ENCODE results near the gene TXNL4B.
A peak's percentile ranks its signal among the peaks of the same experiment; 100 is the strongest.
"Not testable (repeated sequence)": the region's sequence is repeated elsewhere in the genome, so short reads cannot be mapped to it uniquely, and the experiment has no call there.

Gene TXNL4B

GRCh38 chr16:72108353-72109102 is 15.1 kb upstream of the TXNL4B start:
- TF ChIP-seq POLR2A (IDR thresholded peaks at IDR 0.05; ENCODE audit: low read length), result no peak
- no peak for TF ChIP-seq GATA1 (IDR thresholded peaks at IDR 0.05; ENCODE audit: low read depth, low read length)

GRCh38 chr16:72107371-72107770 is 14.0 kb upstream of the TXNL4B start:
- DNase-seq, result no peak
- no peak for TF ChIP-seq POLR2A (IDR thresholded peaks at IDR 0.05; ENCODE audit: low read length)

More at GRCh38 chr16:72108353-72109102, 15.1 kb upstream of the TXNL4B start:
- no peak for DNase-seq

GRCh38 chr16:72105978-72106377 is 12.6 kb upstream of the TXNL4B start:
- no peak for DNase-seq
- TF ChIP-seq GATA1 (IDR thresholded peaks at IDR 0.05; ENCODE audit: low read depth, low read length) (no peak), POLR2A (IDR thresholded peaks at IDR 0.05; ENCODE audit: low read length) (no peak)

DNA sequence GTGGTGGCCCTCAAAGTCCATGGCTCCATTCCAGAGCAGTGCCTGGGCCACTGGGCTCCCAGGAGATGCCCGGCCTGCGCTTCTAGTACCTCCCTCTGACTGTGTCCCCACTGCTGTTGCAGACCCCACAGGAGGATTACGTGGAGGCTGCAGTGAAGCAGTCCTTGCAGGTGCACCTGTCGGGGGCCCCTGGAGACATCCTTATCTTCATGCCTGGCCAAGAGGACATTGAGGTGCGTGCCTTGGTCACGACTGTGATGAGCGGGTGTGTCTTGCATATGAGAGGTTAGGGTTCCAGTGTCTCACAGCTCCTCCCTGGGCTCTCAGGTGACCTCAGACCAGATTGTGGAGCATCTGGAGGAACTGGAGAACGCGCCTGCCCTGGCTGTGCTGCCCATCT is 11.5 kb upstream of the TXNL4B start:
- DNase-seq, result no peak
- TF ChIP-seq GATA1 (IDR thresholded peaks at IDR 0.05; ENCODE audit: low read depth, low read length) (no peak), POLR2A (IDR thresholded peaks at IDR 0.05; ENCODE audit: low read length) (no peak)

GRCh38 chr16:72101195-72101594 is 7.8 kb upstream of the TXNL4B start:
- TF ChIP-seq GATA1 (IDR thresholded peaks at IDR 0.05; ENCODE audit: low read depth, low read length) (no peak), POLR2A (IDR thresholded peaks at IDR 0.05; ENCODE audit: low read length) (no peak)
- DNase-seq, result no peak

DNA sequence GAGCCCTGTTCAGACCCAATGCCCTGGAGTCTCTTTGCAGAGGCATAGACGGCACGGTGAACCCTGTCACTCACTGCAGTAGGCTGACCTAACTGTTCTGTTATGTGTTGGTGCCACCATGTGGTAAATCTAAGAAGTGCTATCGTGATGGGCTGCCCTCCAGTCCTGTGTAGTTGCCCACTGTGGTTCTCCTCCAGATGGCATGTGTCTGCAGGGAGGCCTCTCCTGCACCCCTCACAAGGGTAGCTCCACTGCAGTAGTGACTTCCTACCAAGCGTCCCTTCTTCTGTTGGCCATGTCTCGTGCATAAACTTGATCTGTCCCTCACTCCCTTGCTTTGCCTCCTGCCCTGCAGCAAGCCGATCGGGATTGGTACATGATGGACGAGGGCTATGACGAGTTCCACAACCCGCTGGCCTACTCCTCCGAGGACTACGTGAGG is 6.0 kb upstream of the TXNL4B start:
- TF ChIP-seq POLR2A (IDR thresholded peaks at IDR 0.05; ENCODE audit: low read length) (no peak), GATA1 (IDR thresholded peaks at IDR 0.05; ENCODE audit: low read depth, low read length) (no peak)
- DNase-seq, result peak; percentile 72 to 83

DNA sequence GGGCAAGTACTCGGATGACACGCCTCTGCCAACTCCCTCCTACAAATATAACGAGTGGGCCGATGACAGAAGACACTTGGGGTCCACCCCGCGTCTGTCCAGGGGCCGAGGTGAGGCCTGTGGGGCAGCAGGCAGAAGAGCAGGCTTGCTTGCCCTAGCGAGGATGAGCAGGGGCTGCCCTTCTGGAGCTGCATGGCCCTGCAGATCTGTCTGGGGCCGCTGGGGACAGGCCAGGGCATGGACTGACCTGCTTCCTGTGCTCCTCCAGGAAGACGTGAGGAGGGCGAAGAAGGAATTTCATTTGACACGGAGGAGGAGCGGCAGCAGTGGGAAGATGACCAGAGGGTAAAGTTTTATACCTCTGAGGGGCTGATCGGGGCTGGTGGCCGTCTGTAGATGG is 5.5 kb upstream of the TXNL4B start:
- no peak for TF ChIP-seq GATA1 (IDR thresholded peaks at IDR 0.05; ENCODE audit: low read depth, low read length)
- TF ChIP-seq POLR2A (IDR thresholded peaks at IDR 0.05; ENCODE audit: low read length), result no peak

DNA sequence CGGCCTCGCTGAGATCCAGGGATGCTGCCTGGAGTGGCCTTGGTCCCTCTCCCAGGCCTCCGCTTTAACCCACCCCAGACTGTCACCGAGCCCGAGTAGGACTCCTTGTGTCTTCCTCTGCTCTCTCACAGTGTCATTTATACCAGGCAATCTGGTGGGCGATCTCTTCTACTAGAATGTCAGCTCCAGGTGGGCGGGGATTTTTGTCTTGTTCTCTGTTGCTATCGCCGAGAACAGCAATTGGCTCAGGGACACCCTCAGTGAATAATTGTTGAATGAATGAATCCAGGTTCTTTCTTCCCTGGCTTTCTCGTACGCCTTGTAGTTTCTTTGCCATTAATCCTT is 818 bp upstream of the TXNL4B start:
- peak; percentile 70 to 81 for DNase-seq
- TF ChIP-seq GATA1 (IDR thresholded peaks at IDR 0.05; ENCODE audit: low read depth, low read length) (no peak), POLR2A (IDR thresholded peaks at IDR 0.05; ENCODE audit: low read length) (no peak)

More for the DNA sequence above, 5.5 kb upstream of the TXNL4B start:
- no peak for DNase-seq

GRCh38 chr16:72092832-72093447 is 480 bp downstream of the TXNL4B start:
- TF ChIP-seq POLR2A (IDR thresholded peaks at IDR 0.05; ENCODE audit: low read length) (no peak), GATA1 (IDR thresholded peaks at IDR 0.05; ENCODE audit: low read depth, low read length) (no peak)
- peak; percentile 58 to 59 for DNase-seq

GRCh38 chr16:72091217-72091616 is 2.2 kb downstream of the TXNL4B start:
- no peak for DNase-seq
- TF ChIP-seq POLR2A (IDR thresholded peaks at IDR 0.05; ENCODE audit: low read length) (no peak), GATA1 (IDR thresholded peaks at IDR 0.05; ENCODE audit: low read depth, low read length) (no peak)

GRCh38 chr16:72085002-72085401 is 8.4 kb downstream of the TXNL4B start:
- no peak for TF ChIP-seq GATA1 (IDR thresholded peaks at IDR 0.05; ENCODE audit: low read depth, low read length)
- DNase-seq, result no peak

GRCh38 chr16:72084445-72084844 is 9.0 kb downstream of the TXNL4B start:
- DNase-seq, result no peak
- no peak for TF ChIP-seq GATA1 (IDR thresholded peaks at IDR 0.05; ENCODE audit: low read depth, low read length)
- TF ChIP-seq POLR2A (IDR thresholded peaks at IDR 0.05; ENCODE audit: low read length), result no peak

DNA sequence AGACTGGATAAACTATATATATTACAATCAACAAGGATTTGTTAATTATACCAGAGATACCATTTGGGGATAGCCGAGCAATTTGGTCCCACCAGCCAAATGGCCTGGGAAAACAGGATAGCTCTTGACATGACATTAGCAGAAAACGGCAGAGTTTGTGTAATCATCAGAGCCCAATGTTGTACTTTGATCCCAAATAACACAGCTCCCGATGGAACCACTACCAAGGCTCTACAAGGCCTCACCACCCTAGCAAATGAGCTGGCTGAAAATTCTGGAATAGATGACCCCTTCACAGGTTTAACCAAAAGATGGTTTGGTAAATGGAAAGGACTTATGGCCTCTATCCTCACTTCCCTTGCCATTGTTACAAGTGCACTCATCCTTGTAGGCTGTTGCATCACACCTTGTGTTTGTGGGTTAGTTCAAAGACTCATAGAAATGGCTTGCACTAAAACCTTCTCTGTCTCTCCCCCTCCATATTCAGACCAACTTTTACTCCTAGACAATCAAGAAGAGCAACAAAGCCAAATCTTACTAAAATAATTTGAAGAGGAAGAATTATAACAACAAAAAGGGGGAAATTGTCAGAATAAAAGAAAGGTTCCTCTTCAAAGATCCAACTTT is 9.5 kb downstream of the TXNL4B start:
- no peak for DNase-seq
- TF ChIP-seq POLR2A (IDR thresholded peaks at IDR 0.05; ENCODE audit: low read length), result no peak
- no peak for TF ChIP-seq GATA1 (IDR thresholded peaks at IDR 0.05; ENCODE audit: low read depth, low read length)

DNA sequence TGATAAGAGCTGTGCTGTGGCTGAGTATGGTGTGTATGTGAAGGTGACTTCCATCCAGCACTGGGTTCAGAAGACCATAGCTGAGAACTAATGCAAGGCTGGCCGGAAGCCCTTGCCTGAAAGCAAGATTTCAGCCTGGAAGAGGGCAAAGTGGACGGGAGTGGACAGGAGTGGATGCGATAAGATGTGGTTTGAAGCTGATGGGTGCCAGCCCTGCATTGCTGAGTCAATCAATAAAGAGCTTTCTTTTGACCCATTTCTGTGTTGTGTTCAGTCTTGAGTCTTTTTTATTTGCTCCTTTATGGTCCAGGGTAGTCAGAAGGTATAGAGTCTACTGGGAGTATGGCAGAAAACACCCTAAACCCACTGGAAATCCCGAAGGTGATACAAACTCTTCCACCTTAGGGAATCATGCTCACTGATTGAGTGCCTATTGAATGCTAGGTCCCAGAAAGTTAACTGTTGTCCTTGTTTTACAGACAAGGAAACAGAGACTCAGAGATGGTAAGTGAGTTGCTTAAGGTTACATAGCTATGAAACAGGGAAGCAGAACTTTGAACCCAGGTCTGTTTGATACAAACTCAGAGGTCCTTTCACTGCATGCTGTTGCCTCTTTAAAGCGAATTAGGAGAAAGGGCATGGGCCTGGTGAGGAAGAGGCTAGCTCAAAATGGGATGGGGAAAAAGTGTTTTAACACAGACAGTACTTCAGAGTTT is 16.3 kb downstream of the TXNL4B start:
- not testable (repeated sequence) for DNase-seq

- DNase-seq, result not testable (repeated sequence)
These were observed 18.4 kb downstream of the TXNL4B start for GRCh38 chr16:72075067-72075466.
